GM10248 (cell line): ENCODE measurements around the gene TEX2.

Experiments
- CTCF ChIA-PET: fragments of 300-600 bp; sonication (Branson Sonifier 250); formaldehyde crosslinking; extraction: SDS; loops from one replicate; lab custom pipeline; 2021; ENCODE audit warnings: antibody characterized with exemption; lab: Yijun Ruan, JAX
- POLR2A ChIA-PET: fragments of 350-650 bp; sonication (Branson Sonifier 250); formaldehyde crosslinking; extraction: SDS; loops from one replicate; lab custom pipeline; 2020; ENCODE audit warnings: antibody characterized with exemption; lab: Yijun Ruan, JAX
- DNase-seq: peaks from one replicate; pipeline ENCODE4 v3.0.0; 2012; ENCODE audit errors: extremely low spot score
- CTCF ChIP-seq: IDR thresholded peaks from 2 replicates; pipeline ENCODE4 v1.5.1; 2012; ENCODE audit warnings: mild to moderate bottlenecking, low read depth; ENCODE audit errors: extremely low read depth, missing control alignments, control extremely low read depth

The TEX2 gene

GRCh38 chr17:64152428-64153125 lies 110.5 kb downstream of the TEX2 start:
- ChIA-PET CTCF (interaction anchor here (1.0 to 1.3 kb wide), 2 partner anchors 77 to 127 kb away, joined by 3 read pairs; no protein-coding TSS in a partner anchor), POLR2A (no interaction called here)
- no peak for DNase-seq
- no peak for TF ChIP-seq CTCF

GRCh38 chr17:64151016-64151368 lies 112.1 kb downstream of the TEX2 start:
- no peak for TF ChIP-seq CTCF
- DNase-seq: no peak
- ChIA-PET POLR2A (no interaction called here), CTCF (interaction anchor here (1.8 to 4.0 kb wide), 3 partner anchors 14 to 125 kb away, joined by 4 to 32 read pairs (median 7); no protein-coding TSS in a partner anchor)

GRCh38 chr17:64150237-64151015 lies 112.6 kb downstream of the TEX2 start:
- CTCF ChIA-PET: interaction anchor here (1.2 to 4.0 kb wide), 8 partner anchors 15 to 134 kb away, joined by 3 to 32 read pairs (median 6); no protein-coding TSS in a partner anchor
- POLR2A ChIA-PET: no interaction called here

GRCh38 chr17:64149196-64149595 lies 113.9 kb downstream of the TEX2 start:
- POLR2A ChIA-PET: no interaction called here

More at GRCh38 chr17:64150237-64151015, 112.6 kb downstream of the TEX2 start:
- TF ChIP-seq CTCF: no peak
- DNase-seq: no peak

GRCh38 chr17:64148699-64149098 lies 114.4 kb downstream of the TEX2 start:
- no peak for TF ChIP-seq CTCF
- ChIA-PET POLR2A (interaction anchor here (0.6 kb wide), 1 partner anchor 299 kb away, joined by 6 read pairs; no protein-coding TSS in a partner anchor), CTCF (interaction anchor here (1.2 to 4.0 kb wide), 9 partner anchors 8 to 258 kb away, joined by 3 to 32 read pairs (median 4); no protein-coding TSS in a partner anchor)
- no peak for DNase-seq

More at GRCh38 chr17:64149196-64149595, 113.9 kb downstream of the TEX2 start:
- TF ChIP-seq CTCF: no peak
- CTCF ChIA-PET: interaction anchor here (1.2 to 4.0 kb wide), 10 partner anchors 15 to 259 kb away, joined by 3 to 32 read pairs (median 4); no protein-coding TSS in a partner anchor
- DNase-seq: no peak

GRCh38 chr17:64148017-64148631 lies 114.9 kb downstream of the TEX2 start:
- TF ChIP-seq CTCF: no peak
- CTCF ChIA-PET: interaction anchor here (1.0 to 4.0 kb wide), 8 partner anchors 9 to 343 kb away, joined by 3 to 32 read pairs (median 4); no protein-coding TSS in a partner anchor
- DNase-seq: no peak
- POLR2A ChIA-PET: interaction anchor here (0.5 to 0.6 kb wide), 2 partner anchors 300 to 327 kb away, joined by 5 to 6 read pairs; no protein-coding TSS in a partner anchor
